GM12891 (cell line): ENCODE data around the gene SMIM10L1.

Experiments
- POLR2A ChIP-seq: IDR thresholded peaks from 2 replicates; pipeline ENCODE4 v1.6.1; 2011; ENCODE audit warnings: low read depth, low read length, control low read depth
- POU2F2 ChIP-seq: IDR thresholded peaks from 2 replicates; pipeline ENCODE4 v1.6.1; 2011; ENCODE audit warnings: low read depth, mild to moderate bottlenecking, control low read depth, low read length, moderate library complexity

DNA sequence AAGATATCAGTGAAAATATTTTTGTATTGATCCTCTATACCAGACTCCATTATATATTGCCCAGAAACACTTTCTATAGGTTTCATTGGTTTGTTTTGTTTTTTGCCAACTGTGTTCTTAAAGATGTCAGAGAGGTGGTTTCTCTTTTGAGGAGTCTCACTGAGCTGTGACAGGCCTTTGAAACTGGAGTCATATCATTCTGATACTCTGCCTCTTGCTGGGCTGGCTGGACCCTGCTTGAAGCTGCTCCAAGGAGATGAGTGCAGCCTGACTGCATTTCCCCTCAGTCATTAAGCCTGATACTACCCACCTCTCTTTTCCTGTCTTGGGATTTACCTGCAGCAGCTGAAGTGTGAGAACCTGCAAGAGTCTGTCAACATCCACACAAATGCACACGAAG, 20.2 kb upstream of the SMIM10L1 start:
- TF ChIP-seq POU2F2 (no peak), POLR2A (no peak)
